Measurements from ENCODE around the gene HSPA12A. TPM values are rescaled to one million over a fixed set of nuclear protein-coding genes. Genes with fewer than 3 reads are reported as not detected.

HSPA12A gene
- total RNA-seq = 10.7 and 20.9 TPM in 2 replicates

GRCh38 chr10:116742367-116743265, at the start of gene HSPA12A:
TSS of gene HSPA12A (minus strand) at chr10:116742566. CDS start at chr10:116742469, 97 bp downstream.

Other genes with a start within 250 kb of the HSPA12A start
- not detected in 2 replicates for gene PNLIP, start 196.6 kb downstream of the HSPA12A start, total RNA-seq
- gene PNLIPRP1, start 151.6 kb downstream of the HSPA12A start, total RNA-seq = not detected in 2 replicates
- not detected in 2 replicates for gene PNLIPRP2, start 121.6 kb downstream of the HSPA12A start, total RNA-seq
- gene ENO4, start 106.9 kb upstream of the HSPA12A start, total RNA-seq = under 0.01 and 0.05 TPM in 2 replicates

Data from smooth muscle cell of the umbilical artery (primary cell).